Peyer's patch (tissue), 4 donors: ENCODE data around the gene HEPHL1.

Experiments used
- CTCF ChIP-seq, 6 experiments: fragments of 450-650 bp in 4 of 6; fragments of 200-600 bp in 2 of 6; sonication (generic) in 1 of 6; IDR thresholded peaks; one replicate each; pipeline ENCODE4 v1.5.1; 2017 to 2019; ENCODE audit warnings: antibody characterized with exemption in 6 of 6, mild to moderate bottlenecking in 3 of 6, moderate library complexity in 1 of 6
- POLR2A ChIP-seq, 2 donors: fragments of 450-650 bp; IDR thresholded peaks; one replicate each; pipeline ENCODE4 v1.5.1; 2017; ENCODE audit warnings: antibody characterized with exemption in 2 of 2, mild to moderate bottlenecking in 2 of 2, moderate library complexity in 2 of 2

- TF ChIP-seq CTCF (IDR thresholded peaks at IDR 0.05) (no peak), POLR2A (IDR thresholded peaks at IDR 0.05) (no peak)
These were observed 123.5 kb downstream of the HEPHL1 start for GRCh38 chr11:94144664-94145063.
